Measurements from ENCODE around the gene TEX11.

DNA sequence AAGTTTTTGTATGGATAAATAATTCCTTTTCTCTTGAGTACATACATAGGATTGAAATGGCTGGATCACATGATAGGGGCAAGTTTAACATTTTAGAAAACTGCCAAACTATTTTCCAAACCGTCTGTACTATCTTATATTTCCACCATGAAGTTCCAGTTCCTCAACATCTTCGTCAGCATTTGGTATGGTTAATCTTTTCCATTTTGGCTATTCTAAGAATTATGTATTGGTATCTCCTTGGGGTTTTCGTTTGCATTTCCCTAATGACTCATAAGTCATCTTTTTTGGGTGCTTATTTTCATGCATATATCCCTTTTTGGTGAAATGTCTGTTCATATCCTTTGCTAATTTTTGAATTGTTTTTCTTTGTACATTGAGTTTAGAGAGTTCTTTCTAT lies 236.2 kb downstream of the TEX11 start:
- TF ChIP-seq CTCF (IDR thresholded peaks at IDR 0.05; ENCODE audit: low read length) (no peak), EZH2 (IDR thresholded peaks at IDR 0.05; ENCODE audit: borderline replicate concordance, low read length) (no peak)
